K562 (cell line): ENCODE measurements around the gene HSD17B1. TPM values are rescaled to one million over a fixed set of nuclear protein-coding genes. Genes with fewer than 3 reads are reported as not detected.

Experiments used
- CHD4 ChIP-seq: fragments of 200-600 bp; sonication (generic); IDR thresholded peaks from 3 replicates; pipeline ENCODE4 v1.6.1; 2012; ENCODE audit warnings: low read depth, mild to moderate bottlenecking, mixed read lengths, low read length, inconsistent platforms; ENCODE audit not compliant: insufficient read depth, insufficient replicate concordance, poor library complexity, severe bottlenecking
- CREM ChIP-seq: IDR thresholded peaks from 2 replicates; pipeline ENCODE4 v1.6.1; 2014; ENCODE audit warnings: antibody characterized with exemption, low read depth
- E2F3 ChIP-seq: fragments of 250-450 bp; sonication (Bioruptor Pico); IDR thresholded peaks from 2 replicates; pipeline ENCODE4 v1.4.0; 2020; ENCODE audit warnings: mild to moderate bottlenecking
- ETV5 ChIP-seq: sonication (generic); formaldehyde crosslinking; IDR thresholded peaks from 2 replicates; pipeline ENCODE4 v1.4.0; 2020; ENCODE audit warnings: low read depth, mild to moderate bottlenecking, missing genetic modification reagents
- KAT8 ChIP-seq: fragments of 450-650 bp; IDR thresholded peaks from 2 replicates; pipeline ENCODE4 v1.6.1; 2016; ENCODE audit warnings: low read depth, mild to moderate bottlenecking
- MAZ ChIP-seq, 2 experiments: fragments of 450-650 bp in 1 of 2; sonication (generic) in 1 of 2; formaldehyde crosslinking; IDR thresholded peaks in 1 of 2; conservative IDR thresholded peaks in 1 of 2; 2 replicates each; pipeline versions ENCODE4 v1.4.0 to v1.5.0; 2020; ENCODE audit warnings: mild to moderate bottlenecking in 1 of 2, missing genetic modification reagents in 1 of 2
- PHF8 ChIP-seq: fragments of 200-600 bp; sonication (generic); IDR thresholded peaks from 2 replicates; pipeline ENCODE4 v1.6.1; 2012; ENCODE audit warnings: mixed run types, mild to moderate bottlenecking, inconsistent platforms, low read length, moderate library complexity, borderline replicate concordance
- POLR2A ChIP-seq: fragments of 450-650 bp; conservative IDR thresholded peaks from 2 replicates; pipeline ENCODE4 v1.6.1; 2016
- POLR2H ChIP-seq: IDR thresholded peaks from 2 replicates; pipeline ENCODE4 v1.6.1; 2016; ENCODE audit warnings: missing genetic modification characterization, low read depth, mild to moderate bottlenecking, control low read depth, missing compliant biosample characterization, moderate library complexity
- RB1 ChIP-seq: fragments of 450-650 bp; IDR thresholded peaks from 2 replicates; pipeline ENCODE4 v1.6.1; 2017; ENCODE audit warnings: low read depth, mild to moderate bottlenecking
- RBM22 ChIP-seq: fragments of 200-400 bp; formaldehyde crosslinking; IDR thresholded peaks from 2 replicates; pipeline ENCODE4 v1.6.1; 2018; ENCODE audit warnings: low read length, low read depth; ENCODE audit not compliant: poor library complexity, severe bottlenecking
- SMC3 ChIP-seq: conservative IDR thresholded peaks from 2 replicates; pipeline ENCODE4 v1.6.1; 2011; ENCODE audit warnings: low read depth, low read length, improper control_type of control experiment; ENCODE audit not compliant: insufficient read depth
- TBP ChIP-seq: optimal IDR thresholded peaks from 2 replicates; pipeline ENCODE3; 2011; ENCODE audit warnings: low read depth, low read length, improper control_type of control experiment
- polyA plus RNA-seq, 8 experiments: library from polyadenylated mRNA; depleted of rRNA in 4 of 8; stranded (reverse) in 5 of 8; unstranded in 3 of 8; fragments of >200 nt; fragmentation: Nextera tagmentation in 2 of 8; fragmentation: Illumina TruSeq in 1 of 8; extraction: Ambion mirVana in 2 of 8; extraction: Trizol in 1 of 8; gene quantifications; 2 replicates each; pipeline versions ENCODE4 v1.2.1 to v1.2.3, GENCODE V29; 2011 to 2014; ENCODE audit warnings: inconsistent platforms in 1 of 8, missing spikeins in 1 of 8
- total RNA-seq, 7 experiments: library from RNA; depleted of rRNA in 6 of 7; stranded (reverse); fragments of >200 nt in 6 of 7; fragmentation: Illumina TruSeq in 2 of 7; extraction: Trizol in 2 of 7; gene quantifications; 2 replicates each; pipeline versions ENCODE4 v1.2.1 to v1.2.3, GENCODE V29; 2011 to 2021; ENCODE audit warnings: low replicate concordance in 1 of 7
- TF ChIP-seq, protein P1 (sequence below): fragments of 450-650 bp; IDR thresholded peaks from 2 replicates; pipeline ENCODE4 v1.6.1; 2016; ENCODE audit warnings: low read depth
- TF ChIP-seq, protein P2 (sequence below): fragments of 250-450 bp; sonication (Bioruptor Pico); IDR thresholded peaks from 2 replicates; pipeline ENCODE4 v1.8.0; 2021; ENCODE audit warnings: borderline replicate concordance, mild to moderate bottlenecking, moderate library complexity; ENCODE audit not compliant: poor library complexity, severe bottlenecking
- TF ChIP-seq, protein P3 (sequence below): sonication (generic); formaldehyde crosslinking; IDR thresholded peaks from 2 replicates; pipeline ENCODE4 v1.8.0; 2022; ENCODE audit warnings: mild to moderate bottlenecking, low read depth, missing genetic modification reagents

Gene HSD17B1
- total and polyA plus RNA-seq, 9 of the 15 experiments (the other 6 are each of a cell fraction or from before 2014, with no cell fraction given), result 0.55 to 21.1 (median 3.6) TPM

DNA sequence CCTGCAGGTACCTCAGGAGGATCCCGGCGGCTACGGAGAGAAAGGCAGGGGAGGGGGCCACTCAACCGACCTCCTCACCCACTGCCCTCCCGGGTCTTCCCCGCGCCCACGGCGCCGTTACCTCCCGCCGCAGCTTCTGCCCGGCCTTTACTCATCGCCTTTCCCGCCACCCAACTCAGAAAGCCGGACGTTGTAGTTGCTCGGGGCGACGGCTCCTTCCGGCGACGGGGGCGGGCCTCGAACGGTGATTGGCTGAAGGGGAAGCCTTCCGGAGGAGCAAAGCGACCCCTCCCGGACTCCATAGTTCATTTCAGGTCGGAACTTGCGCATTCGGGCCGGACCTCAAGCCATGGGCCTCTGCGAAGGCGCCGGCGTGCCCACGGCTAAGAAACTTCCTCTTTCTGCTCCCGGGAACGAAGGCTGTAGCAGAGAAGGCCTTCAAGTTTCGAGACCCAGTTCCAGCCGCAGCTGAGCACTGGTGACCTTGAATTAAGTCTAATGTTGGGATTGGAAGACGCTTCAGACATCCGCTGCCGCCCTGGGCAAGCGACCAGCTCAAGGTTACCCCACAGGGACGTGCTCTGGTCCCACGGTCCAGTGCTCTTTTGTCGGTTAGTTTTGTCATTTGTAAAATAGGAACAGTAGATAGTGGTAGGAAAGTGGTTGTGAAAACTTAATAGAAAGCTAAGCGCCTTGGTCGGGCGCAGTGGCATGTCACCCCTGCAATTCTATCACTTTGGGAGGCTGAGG lies 25.0 kb downstream of the HSD17B1 start, which contains the start of gene PSMC3IP (continued):
- TF ChIP-seq KAT8, result no peak
- TF ChIP-seq, protein P1, sequence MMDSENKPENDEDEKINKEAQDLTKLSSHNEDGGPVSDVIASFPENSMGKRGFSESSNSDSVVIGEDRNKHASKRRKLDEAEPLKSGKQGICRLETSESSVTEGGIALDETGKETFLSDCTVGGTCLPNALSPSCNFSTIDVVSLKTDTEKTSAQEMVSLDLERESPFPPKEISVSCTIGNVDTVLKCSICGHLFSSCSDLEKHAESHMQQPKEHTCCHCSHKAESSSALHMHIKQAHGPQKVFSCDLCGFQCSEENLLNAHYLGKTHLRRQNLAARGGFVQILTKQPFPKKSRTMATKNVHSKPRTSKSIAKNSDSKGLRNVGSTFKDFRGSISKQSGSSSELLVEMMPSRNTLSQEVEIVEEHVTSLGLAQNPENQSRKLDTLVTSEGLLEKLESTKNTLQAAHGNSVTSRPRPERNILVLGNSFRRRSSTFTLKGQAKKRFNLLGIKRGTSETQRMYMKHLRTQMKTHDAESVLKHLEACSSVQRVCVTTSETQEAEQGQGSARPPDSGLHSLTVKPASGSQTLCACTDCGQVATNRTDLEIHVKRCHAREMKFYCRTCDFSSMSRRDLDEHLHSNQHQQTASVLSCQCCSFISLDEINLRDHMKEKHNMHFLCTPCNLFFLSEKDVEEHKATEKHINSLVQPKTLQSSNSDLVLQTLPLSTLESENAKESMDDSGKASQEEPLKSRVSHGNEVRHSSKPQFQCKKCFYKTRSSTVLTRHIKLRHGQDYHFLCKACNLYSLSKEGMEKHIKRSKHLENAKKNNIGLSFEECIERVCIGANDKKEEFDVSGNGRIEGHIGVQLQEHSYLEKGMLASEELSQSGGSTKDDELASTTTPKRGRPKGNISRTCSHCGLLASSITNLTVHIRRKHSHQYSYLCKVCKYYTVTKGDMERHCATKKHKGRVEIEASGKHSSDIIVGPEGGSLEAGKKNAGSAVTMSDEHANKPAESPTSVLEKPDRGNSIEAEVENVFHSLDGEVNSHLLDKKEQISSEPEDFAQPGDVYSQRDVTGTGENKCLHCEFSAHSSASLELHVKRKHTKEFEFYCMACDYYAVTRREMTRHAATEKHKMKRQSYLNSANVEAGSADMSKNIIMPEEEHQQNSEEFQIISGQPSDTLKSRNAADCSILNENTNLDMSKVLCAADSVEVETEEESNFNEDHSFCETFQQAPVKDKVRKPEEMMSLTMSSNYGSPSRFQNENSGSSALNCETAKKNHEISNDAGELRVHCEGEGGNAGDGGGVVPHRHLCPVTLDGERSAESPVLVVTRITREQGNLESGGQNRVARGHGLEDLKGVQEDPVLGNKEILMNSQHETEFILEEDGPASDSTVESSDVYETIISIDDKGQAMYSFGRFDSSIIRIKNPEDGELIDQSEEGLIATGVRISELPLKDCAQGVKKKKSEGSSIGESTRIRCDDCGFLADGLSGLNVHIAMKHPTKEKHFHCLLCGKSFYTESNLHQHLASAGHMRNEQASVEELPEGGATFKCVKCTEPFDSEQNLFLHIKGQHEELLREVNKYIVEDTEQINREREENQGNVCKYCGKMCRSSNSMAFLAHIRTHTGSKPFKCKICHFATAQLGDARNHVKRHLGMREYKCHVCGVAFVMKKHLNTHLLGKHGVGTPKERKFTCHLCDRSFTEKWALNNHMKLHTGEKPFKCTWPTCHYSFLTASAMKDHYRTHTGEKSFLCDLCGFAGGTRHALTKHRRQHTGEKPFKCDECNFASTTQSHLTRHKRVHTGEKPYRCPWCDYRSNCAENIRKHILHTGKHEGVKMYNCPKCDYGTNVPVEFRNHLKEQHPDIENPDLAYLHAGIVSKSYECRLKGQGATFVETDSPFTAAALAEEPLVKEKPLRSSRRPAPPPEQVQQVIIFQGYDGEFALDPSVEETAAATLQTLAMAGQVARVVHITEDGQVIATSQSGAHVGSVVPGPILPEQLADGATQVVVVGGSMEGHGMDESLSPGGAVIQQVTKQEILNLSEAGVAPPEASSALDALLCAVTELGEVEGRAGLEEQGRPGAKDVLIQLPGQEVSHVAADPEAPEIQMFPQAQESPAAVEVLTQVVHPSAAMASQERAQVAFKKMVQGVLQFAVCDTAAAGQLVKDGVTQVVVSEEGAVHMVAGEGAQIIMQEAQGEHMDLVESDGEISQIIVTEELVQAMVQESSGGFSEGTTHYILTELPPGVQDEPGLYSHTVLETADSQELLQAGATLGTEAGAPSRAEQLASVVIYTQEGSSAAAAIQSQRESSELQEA, result peak; percentile 88
- TF ChIP-seq RBM22, result peak; percentile 92
- TF ChIP-seq POLR2A, result peak; percentile 92
- TF ChIP-seq POLR2H (tag), result peak; percentile 89
- peak; percentile 95 for TF ChIP-seq E2F3 (CRISPR knock-in tag)
- TF ChIP-seq MAZ (CRISPR knock-in tag; conservative IDR thresholded peaks at IDR 0.05 in 1 of 2, IDR thresholded peaks at IDR 0.05 in 1 of 2), result peak; percentile 44 to 97; a peak in 3 of 4 replicates
- 0 out of 2 replicates have a peak, but pooled peaks have one; percentile 19 for TF ChIP-seq SMC3
- TF ChIP-seq, protein P2, sequence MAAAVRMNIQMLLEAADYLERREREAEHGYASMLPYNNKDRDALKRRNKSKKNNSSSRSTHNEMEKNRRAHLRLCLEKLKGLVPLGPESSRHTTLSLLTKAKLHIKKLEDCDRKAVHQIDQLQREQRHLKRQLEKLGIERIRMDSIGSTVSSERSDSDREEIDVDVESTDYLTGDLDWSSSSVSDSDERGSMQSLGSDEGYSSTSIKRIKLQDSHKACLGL (CRISPR knock-in tag), result no peak
- peak; percentile 84 for TF ChIP-seq TBP
- TF ChIP-seq CREM, result peak; percentile 89
- TF ChIP-seq, protein P3, sequence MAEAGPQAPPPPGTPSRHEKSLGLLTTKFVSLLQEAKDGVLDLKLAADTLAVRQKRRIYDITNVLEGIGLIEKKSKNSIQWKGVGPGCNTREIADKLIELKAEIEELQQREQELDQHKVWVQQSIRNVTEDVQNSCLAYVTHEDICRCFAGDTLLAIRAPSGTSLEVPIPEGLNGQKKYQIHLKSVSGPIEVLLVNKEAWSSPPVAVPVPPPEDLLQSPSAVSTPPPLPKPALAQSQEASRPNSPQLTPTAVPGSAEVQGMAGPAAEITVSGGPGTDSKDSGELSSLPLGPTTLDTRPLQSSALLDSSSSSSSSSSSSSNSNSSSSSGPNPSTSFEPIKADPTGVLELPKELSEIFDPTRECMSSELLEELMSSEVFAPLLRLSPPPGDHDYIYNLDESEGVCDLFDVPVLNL (CRISPR knock-in tag), result peak; percentile 85; the same call in 1 of the 2 replicates
- TF ChIP-seq CHD4, result no peak
- peak; percentile 73 for TF ChIP-seq ETV5
- peak; percentile 81; the same call in 1 of the 2 replicates for TF ChIP-seq PHF8
- peak; percentile 96 for TF ChIP-seq RB1
